ENCODE measurements around the gene ATPAF2.

DNA sequence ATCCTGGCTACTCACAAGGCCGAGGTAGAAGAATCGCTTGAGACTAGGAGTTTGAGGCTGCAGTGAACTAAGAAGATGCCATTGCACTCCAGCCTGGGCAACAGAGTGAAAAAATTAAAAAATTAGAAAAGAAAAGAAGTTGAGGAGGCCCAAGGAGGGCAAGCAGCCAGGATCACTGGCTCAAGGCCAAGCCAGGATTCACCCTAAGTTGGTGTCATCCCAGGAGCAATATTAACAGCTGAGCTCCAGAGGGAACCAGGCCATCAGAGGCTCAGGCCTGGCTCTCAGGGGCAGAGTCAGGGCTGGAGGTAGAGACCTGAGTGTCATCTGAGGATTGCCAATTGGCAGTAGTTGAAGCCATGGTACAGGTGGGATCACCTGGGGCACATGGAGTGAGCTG is 45.6 kb downstream of the ATPAF2 start:
- TF ChIP-seq EZH2 (IDR thresholded peaks at IDR 0.05; ENCODE audit: insufficient read depth, poor library complexity, severe bottlenecking) (no peak), EZH2phosphoT487 (IDR thresholded peaks at IDR 0.05; ENCODE audit: insufficient read depth, low read depth) (no peak)

Measured in GM23248 (cell line).